HFF-Myc (cell line): ENCODE data around the gene NPIPA5.
"Not testable (repeated sequence)": the region's sequence is repeated elsewhere in the genome, so short reads cannot be mapped to it uniquely, and the experiment has no call there.

Experiments used
- DNase-seq: peaks from one replicate; pipeline ENCODE4 v3.0.0-alpha.2; 2011; ENCODE audit warnings: low read depth; ENCODE audit errors: extremely low read depth
- H3K4me3 ChIP-seq: replicated peaks from 2 replicates; pipeline ENCODE4 v1.5.1; 2011; ENCODE audit warnings: low read depth, mild to moderate bottlenecking, control low read depth, low read length

The NPIPA5 gene

GRCh38 chr16:15337974-15338605 is 40.0 kb downstream of the NPIPA5 start:
- not testable (repeated sequence) for DNase-seq, H3K4me3 ChIP-seq

DNA sequence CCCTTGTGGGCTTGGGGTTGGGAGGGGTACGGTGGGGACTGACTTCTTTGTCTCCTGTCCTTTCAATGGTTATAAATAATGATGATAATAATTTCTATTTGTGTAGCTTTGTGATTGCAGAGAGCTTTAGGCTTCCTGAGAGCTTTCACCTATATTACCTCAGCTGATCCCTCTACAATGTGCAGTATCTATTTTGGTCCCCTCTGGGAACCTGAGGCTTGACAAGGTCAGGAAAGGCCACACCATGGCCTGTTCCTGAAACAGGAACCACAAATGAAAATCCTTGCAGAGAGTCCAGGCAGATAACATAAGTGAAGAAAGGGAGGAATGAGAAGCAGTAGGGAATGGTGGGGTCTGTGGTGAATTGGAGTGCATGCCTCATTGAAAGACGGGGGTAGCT is 42.5 kb downstream of the NPIPA5 start:
- not testable (repeated sequence) for H3K4me3 ChIP-seq, DNase-seq

DNA sequence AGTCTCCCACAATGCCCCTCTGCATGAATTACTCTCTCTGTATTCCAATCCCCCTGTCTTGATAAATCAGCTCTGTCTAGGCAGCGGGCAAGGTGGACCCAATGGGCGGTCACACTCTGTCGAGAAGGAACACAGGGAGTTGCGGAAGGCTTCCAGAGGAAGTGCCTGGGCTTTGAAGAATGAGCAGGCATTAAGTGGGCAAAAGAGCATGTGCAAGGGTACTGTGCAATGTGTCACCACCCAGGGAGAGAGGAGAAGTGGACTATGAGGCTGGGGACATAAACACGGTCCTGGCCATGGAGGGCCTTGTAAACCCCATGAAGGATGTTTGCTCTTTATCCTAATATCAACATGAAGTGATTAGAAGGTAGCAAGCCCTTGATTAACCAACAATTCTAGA is 44.1 kb downstream of the NPIPA5 start:
- DNase-seq, H3K4me3 ChIP-seq: not testable (repeated sequence)

DNA sequence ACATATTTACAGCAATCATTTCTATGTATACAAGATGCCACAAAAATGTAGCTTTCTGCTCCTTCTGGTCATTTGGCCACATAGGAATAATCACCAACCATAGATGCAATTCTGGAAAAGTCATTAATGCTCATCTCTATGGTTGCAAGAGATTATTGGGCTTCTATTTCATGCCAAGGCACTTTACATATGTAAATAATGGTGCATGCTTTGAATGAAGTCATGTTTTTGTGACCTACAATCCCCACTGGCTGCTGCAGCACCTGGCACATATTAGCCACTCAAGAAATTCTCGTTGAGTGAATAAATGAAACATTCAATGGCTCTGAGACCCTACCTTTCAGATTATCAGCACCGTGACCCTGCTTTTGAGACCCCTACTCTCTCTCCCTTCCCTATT is 47.1 kb downstream of the NPIPA5 start:
- H3K4me3 ChIP-seq, DNase-seq: not testable (repeated sequence)

DNA sequence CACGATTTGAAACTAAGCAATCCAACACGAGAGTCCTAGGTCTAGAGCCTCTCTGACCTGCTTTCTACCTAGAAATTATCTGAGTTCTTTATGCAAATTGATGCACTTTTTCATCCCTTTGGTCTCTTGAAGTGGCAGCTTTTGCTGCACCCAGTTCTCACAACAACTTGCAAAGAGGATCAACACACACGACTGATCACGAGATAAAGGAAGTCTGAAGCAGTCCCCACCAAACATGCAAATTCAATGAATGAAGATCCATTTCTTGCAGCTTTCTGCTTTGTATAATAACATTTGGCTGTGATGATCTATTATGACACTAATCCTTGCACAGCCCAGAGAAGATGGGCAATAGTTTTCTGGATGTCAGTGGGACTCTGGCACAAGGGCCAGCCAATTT is 53.1 kb downstream of the NPIPA5 start:
- not testable (repeated sequence) for DNase-seq, H3K4me3 ChIP-seq

DNA sequence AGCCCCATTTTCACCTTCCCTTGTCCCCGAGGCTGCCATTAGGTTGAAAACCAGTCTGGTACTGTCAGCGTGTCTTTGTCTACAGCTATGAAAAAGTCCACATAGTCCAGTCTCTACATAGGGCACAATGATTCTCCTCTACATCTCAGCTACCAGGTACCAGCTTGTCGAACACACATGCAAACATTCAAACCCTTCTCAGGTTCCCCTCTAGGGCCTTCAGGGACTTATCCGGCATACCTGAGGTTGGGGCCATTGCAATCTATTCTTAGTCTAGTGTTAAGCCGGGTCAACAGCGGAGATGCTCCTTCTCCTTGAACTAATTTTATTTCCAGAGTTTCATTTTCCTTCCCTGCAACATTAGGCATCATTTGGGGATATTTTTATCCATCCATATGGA is 54.7 kb downstream of the NPIPA5 start:
- not testable (repeated sequence) for DNase-seq, H3K4me3 ChIP-seq

DNA sequence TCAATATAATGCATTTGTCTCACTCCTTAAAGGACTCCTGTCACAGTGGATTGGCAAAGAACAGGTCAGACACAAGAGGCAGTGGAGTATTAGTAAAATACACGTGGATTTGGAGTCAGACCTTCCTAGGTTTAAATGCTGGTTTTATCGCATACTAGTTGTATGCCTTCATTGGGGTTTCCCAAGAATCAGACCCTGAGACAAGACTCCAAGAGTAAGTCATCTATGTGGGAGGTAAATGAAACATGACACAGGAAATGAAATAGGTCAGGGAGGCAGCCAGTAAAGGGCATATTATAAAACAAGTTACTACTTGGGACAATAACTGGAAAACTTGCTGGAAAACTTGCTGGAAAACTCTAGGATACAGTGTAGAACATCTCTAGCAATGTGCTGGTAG is 56.9 kb downstream of the NPIPA5 start:
- H3K4me3 ChIP-seq, DNase-seq: not testable (repeated sequence)

DNA sequence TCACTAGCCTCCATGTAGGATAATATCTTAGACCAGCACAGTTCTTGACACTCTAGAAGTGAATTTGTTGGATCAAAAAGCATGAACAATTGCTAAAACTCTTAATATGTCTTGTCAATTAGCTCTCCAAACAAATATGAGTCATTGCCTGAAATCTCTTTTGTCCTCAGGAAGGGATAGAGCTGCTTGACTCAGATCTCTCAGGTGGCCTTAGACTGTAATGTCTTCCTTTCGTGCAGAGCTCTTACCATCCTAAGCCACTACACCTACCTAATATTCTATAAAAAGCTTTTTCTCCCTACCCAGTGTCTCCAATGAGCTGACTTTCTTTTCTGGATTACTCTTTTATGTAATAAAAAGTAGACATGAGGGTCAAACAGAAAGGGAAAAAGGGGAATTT is 63.5 kb downstream of the NPIPA5 start:
- DNase-seq, H3K4me3 ChIP-seq: not testable (repeated sequence)
